Fibroblast of mammary gland (primary cell): ENCODE results near the gene DNAAF5.

Experiments used
- DNase-seq: peaks from one replicate; pipeline ENCODE4 v3.0.0-alpha.2; 2010; ENCODE audit warnings: low read depth
- H3K4me3 ChIP-seq: 2 replicates; pipeline ENCODE4 v1.5.1; 2011; ENCODE audit warnings: low read depth, mild to moderate bottlenecking, low read length, moderate library complexity; ENCODE audit not compliant: control insufficient read depth
- CTCF ChIP-seq: conservative IDR thresholded peaks from 2 replicates; pipeline ENCODE4 v1.5.1; 2011; ENCODE audit warnings: low read depth, low read length, inconsistent platforms; ENCODE audit not compliant: control insufficient read depth, insufficient read depth

DNAAF5 gene

DNA sequence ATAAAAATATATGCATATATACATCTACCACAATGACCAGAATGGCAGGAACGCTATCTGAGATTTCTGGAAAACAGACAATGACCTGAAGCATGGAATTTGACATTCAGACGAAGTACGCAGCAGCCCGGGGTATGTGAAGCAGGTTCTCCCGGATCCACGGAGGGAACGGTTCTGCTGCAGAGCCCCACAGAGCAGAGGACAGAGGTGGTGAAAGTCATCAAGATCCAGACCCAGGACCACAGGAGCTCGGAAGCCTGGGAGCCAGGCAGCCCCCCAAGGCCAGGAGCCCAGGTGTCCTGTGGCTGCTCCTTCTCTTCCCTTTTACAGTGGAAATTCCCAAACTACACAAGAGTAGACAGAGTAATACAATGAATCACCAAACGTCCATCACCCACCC is 42.1 kb upstream of the DNAAF5 start:
- TF ChIP-seq CTCF = no peak
- H3K4me3 ChIP-seq = no peak overlapping the region
- no peak for DNase-seq

GRCh38 chr7:685540-685939 is 41.0 kb upstream of the DNAAF5 start:
- H3K4me3 ChIP-seq = no peak overlapping the region
- TF ChIP-seq CTCF = no peak
- DNase-seq = no peak

GRCh38 chr7:690478-691360 is 35.8 kb upstream of the DNAAF5 start:
- no peak for TF ChIP-seq CTCF
- DNase-seq = no peak
- no peak overlapping the region for H3K4me3 ChIP-seq

DNA sequence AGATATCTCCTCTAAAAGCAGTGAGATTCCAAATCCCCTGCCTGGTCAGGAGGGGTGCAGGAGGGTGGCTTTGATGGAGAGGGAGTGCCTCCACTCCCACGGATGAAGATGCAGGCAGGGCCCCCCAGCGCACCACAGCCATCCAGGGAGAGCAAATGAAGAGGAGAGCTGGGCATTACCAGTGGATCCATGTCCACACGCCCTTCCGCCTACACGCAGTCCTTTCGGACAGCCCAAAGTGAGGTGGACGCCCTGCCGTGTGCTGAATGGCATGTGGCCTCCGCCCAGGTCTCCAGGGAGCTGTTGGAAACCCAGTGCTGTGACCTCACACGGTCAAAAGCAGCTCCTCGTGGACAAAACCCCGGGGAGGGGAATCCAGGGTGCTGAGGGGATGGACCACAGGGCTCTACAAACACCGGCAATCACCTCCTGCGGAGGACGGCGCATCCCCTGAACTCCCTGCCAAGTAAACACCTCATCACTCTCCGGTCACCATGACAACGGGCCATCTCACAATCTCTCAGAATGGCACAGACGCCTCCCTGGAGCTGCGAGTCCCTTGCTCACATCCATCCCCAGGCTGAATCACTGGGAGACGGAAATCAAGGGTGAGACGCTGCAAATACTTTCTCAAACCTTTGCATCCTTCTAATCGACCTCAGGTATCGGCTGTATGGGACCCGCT is 35.0 kb upstream of the DNAAF5 start:
- H3K4me3 ChIP-seq = no peak overlapping the region
- TF ChIP-seq CTCF = no peak
- no peak for DNase-seq

GRCh38 chr7:693280-693679 is 33.2 kb upstream of the DNAAF5 start:
- H3K4me3 ChIP-seq = no peak overlapping the region
- DNase-seq = no peak
- no peak for TF ChIP-seq CTCF

DNA sequence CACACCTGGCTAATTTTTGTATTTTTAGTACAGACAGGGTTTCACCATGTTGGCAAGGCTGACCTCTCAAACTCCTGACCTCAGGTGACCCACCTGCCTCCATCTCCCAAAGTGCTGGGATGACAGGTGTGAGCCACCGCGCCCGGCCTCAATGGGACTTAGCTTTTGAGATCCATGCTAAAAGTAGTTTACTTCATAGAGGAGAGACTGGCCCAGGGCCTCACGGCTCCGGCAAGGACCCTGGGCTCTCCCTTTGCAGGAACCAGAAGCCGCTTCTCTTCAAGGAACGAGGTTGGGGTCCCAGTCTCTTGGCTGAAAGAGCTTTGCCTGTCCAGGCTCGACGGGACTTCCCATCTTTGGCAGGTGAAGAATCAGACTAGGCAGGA is 30.1 kb upstream of the DNAAF5 start:
- no peak for TF ChIP-seq CTCF
- H3K4me3 ChIP-seq = no peak overlapping the region
- DNase-seq = no peak
